GM19324 (cell line): ENCODE results near the gene FBXO38.

Source experiments
- ATAC-seq: cut with Tn5 transposase; IDR thresholded peaks from one replicate; pipeline ENCODE4 v1.9.1; 2021; ENCODE audit warnings: mild to moderate bottlenecking, moderate library complexity; ENCODE audit not compliant: unreplicated experiment, low FRiP score

Gene FBXO38

DNA sequence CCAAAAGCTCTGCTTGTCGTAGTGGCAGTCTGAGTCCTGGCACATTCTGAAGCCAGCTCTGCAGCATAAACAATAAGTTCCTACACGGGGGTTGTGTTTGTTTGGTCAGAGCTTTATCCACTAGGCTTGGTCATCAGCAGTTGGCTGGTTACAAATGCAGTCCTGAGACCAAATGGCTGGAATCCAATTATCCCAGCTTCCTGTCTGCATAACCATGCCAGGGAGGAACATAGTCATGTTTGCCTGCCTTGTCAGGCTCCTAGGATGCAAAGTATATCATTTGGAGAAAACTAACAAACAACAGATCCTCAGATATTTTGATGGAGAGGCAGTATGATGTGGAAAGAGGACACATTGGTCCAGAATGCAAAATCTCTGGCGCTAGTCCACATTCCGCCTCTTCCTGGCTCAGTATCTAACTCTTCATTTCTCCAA, 85.8 kb downstream of the FBXO38 start:
- no peak for ATAC-seq

GRCh38 chr5:148471379-148471778, 87.6 kb downstream of the FBXO38 start:
- ATAC-seq, result no peak

- no peak for ATAC-seq
Measured at GRCh38 chr5:148474025-148474511, 90.3 kb downstream of the FBXO38 start.

GRCh38 chr5:148476302-148476701, 92.5 kb downstream of the FBXO38 start:
- ATAC-seq, result no peak

- no peak for ATAC-seq
Measured at GRCh38 chr5:148477429-148477828, 93.7 kb downstream of the FBXO38 start.

GRCh38 chr5:148482196-148482595, 98.4 kb downstream of the FBXO38 start:
- ATAC-seq, result no peak

GRCh38 chr5:148482697-148483462, 99.1 kb downstream of the FBXO38 start:
- ATAC-seq, result peak; percentile 83

GRCh38 chr5:148483750-148484149, 100.0 kb downstream of the FBXO38 start:
- no peak for ATAC-seq

- no peak for ATAC-seq
Measured at GRCh38 chr5:148484651-148485050, 100.9 kb downstream of the FBXO38 start.

GRCh38 chr5:148486456-148486855, 102.7 kb downstream of the FBXO38 start:
- ATAC-seq, result no peak

DNA sequence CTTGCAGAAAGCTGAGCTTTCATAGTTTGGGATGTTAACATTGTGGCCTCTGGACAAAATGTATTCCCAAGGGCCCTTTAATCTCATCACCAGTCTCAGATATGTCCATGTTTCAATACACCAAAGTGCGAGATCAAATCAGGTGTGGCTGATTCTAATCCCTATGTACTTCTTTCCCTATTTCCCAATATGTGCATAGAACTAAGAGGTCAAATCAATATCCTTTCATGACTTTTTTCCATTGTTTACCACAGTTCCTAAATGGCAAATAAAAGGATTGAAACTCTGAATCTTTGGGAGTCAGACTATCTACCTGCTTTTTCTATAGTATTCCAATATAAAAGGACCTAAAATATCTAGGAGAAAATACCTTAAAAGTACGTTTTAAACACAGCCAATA, 105.0 kb downstream of the FBXO38 start:
- ATAC-seq, result no peak

DNA sequence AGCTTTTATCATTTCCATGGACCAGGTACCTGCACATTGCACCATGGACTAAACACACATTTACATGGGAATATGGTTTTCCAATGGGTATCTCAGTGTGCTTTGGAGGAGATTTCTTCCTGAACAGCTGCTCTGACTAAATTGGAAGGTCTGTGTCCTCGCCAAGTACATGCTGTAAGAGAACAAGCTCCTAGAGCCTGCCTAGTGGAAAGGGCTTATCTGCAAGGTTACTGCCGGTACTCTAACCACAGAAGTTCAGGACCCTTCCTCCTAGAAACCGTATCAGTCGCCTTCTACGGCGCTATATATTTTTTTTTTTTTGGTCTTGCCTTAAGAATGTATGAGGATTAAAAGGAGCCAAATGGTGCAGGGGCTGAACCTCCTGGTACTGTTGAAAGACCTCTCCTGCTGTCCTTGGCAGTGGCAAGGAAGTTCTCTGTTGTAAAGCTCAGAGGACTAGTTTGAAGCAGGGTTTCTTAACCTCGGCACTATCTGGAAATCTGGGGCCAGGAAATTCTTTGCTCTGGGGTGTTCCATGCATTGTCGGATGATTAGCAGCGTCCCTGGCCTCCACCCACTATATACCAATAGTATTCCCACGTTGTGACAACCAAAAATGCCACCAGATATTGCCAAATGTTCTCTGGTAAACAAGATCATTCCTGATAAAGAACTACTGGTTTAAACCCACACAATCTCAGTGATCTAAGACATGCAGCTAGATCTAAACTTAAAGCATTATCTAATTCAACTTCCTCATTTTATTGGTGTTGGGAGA, 107.4 kb downstream of the FBXO38 start:
- ATAC-seq, result no peak

GRCh38 chr5:148491793-148492184, 108.0 kb downstream of the FBXO38 start:
- ATAC-seq, result no peak

DNA sequence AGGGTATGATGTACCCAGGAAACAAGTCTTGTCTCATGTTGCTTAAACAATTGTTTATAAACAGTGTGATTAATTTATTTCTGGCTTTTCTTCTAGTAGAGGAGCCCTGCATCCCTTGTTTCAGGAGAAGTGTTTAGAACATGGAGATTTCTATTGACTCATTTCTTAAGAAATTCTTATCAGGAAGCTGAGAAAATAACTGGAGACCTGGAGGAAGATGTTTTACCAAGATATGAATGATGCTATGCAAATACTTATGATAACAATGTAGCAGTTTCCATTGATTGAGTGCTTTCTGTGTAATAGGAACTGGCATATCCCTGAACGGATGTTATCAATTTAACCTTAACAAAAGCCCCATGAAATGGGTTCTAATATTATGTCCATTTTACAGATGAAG, 108.6 kb downstream of the FBXO38 start:
- ATAC-seq, result no peak
